Measurements from ENCODE around the gene TGFBR2. TPM values are rescaled to one million over a fixed set of nuclear protein-coding genes. Genes with fewer than 3 reads are reported as not detected.

Gene TGFBR2
- polyA plus RNA-seq, 1 experiment: 61.0 TPM

- ChIA-PET CTCF (interaction anchor here (1.3 kb wide), 1 partner anchor 292 kb away, joined by 5 read pairs; no protein-coding TSS in a partner anchor), POLR2A (no interaction called here)
- no peaks in the 10 kb centered on the region for H3K27me3 ChIP-seq (ENCODE audit: control insufficient read depth, insufficient read depth, low read length)
- no peak for DNase-seq (ENCODE audit: low read depth)
- no peaks in the 10 kb centered on the region for H3K36me3 ChIP-seq (ENCODE audit: control insufficient read depth, insufficient read depth, low read length)
- no peak overlapping the region for H3K4me3 ChIP-seq (ENCODE audit: low read depth, low read length)
- TF ChIP-seq CTCF (IDR thresholded peaks at IDR 0.05; ENCODE audit: insufficient read depth, low read depth, low read length): no peak
These were observed 5.4 kb downstream of the TGFBR2 start for GRCh38 chr3:30611613-30612436.

GRCh38 chr3:30612437-30613132 lies 6.2 kb downstream of the TGFBR2 start:
- Histone ChIP-seq H3K27me3 (ENCODE audit: control insufficient read depth, insufficient read depth, low read length) (no peaks in the 10 kb centered on the region), H3K4me3 (ENCODE audit: low read depth, low read length) (no peak overlapping the region), H3K36me3 (ENCODE audit: control insufficient read depth, insufficient read depth, low read length) (no peaks in the 10 kb centered on the region)
- CTCF ChIA-PET: no interaction called here
- POLR2A ChIA-PET: interaction anchor here (0.6 kb wide), 1 partner anchor 234 kb away, joined by 9 read pairs; no protein-coding TSS in a partner anchor
- no peak for TF ChIP-seq CTCF (IDR thresholded peaks at IDR 0.05; ENCODE audit: insufficient read depth, low read depth, low read length)
- DNase-seq (ENCODE audit: low read depth): no peak

- CTCF ChIA-PET: interaction anchor here (1.4 kb wide), 1 partner anchor 80 kb away, joined by 3 read pairs; no protein-coding TSS in a partner anchor
- Histone ChIP-seq H3K27me3 (ENCODE audit: control insufficient read depth, insufficient read depth, low read length) (no peaks in the 10 kb centered on the region), H3K4me3 (ENCODE audit: low read depth, low read length) (no peak overlapping the region), H3K36me3 (ENCODE audit: control insufficient read depth, insufficient read depth, low read length) (no peaks in the 10 kb centered on the region)
- POLR2A ChIA-PET: interaction anchor here (0.6 kb wide), 2 partner anchors 78 to 235 kb away, joined by 4 to 9 read pairs; no protein-coding TSS in a partner anchor
- DNase-seq (ENCODE audit: low read depth): no peak
- no peak for TF ChIP-seq CTCF (IDR thresholded peaks at IDR 0.05; ENCODE audit: insufficient read depth, low read depth, low read length)
These were observed 6.9 kb downstream of the TGFBR2 start for GRCh38 chr3:30613133-30613825.

GRCh38 chr3:30614373-30614772 lies 8.0 kb downstream of the TGFBR2 start:
- no peak for TF ChIP-seq CTCF (IDR thresholded peaks at IDR 0.05; ENCODE audit: insufficient read depth, low read depth, low read length)
- ChIA-PET CTCF (interaction anchor here (1.4 kb wide), 1 partner anchor 79 kb away, joined by 3 read pairs; no protein-coding TSS in a partner anchor), POLR2A (no interaction called here)
- Histone ChIP-seq H3K36me3 (ENCODE audit: control insufficient read depth, insufficient read depth, low read length) (no peaks in the 10 kb centered on the region), H3K27me3 (ENCODE audit: control insufficient read depth, insufficient read depth, low read length) (no peaks in the 10 kb centered on the region), H3K4me3 (ENCODE audit: low read depth, low read length) (no peak overlapping the region)
- no peak for DNase-seq (ENCODE audit: low read depth)

- CTCF ChIA-PET: no interaction called here
- Histone ChIP-seq H3K27me3 (ENCODE audit: control insufficient read depth, insufficient read depth, low read length) (no peaks in the 10 kb centered on the region), H3K4me3 (ENCODE audit: low read depth, low read length) (no peak overlapping the region), H3K36me3 (ENCODE audit: control insufficient read depth, insufficient read depth, low read length) (no peaks in the 10 kb centered on the region)
- TF ChIP-seq CTCF (IDR thresholded peaks at IDR 0.05; ENCODE audit: insufficient read depth, low read depth, low read length): no peak
- POLR2A ChIA-PET: no interaction called here
- DNase-seq (ENCODE audit: low read depth): no peak
These were observed 8.5 kb downstream of the TGFBR2 start for GRCh38 chr3:30614943-30615342.

All from BJ (cell line).